ENCODE results near the gene CTIF.

Gene CTIF

GRCh38 chr18:48894799-48895346 is 356.0 kb downstream of the CTIF start:
- DNase-seq, result no peak

GRCh38 chr18:48896326-48896874 is 357.6 kb downstream of the CTIF start:
- DNase-seq, result no peak

DNA sequence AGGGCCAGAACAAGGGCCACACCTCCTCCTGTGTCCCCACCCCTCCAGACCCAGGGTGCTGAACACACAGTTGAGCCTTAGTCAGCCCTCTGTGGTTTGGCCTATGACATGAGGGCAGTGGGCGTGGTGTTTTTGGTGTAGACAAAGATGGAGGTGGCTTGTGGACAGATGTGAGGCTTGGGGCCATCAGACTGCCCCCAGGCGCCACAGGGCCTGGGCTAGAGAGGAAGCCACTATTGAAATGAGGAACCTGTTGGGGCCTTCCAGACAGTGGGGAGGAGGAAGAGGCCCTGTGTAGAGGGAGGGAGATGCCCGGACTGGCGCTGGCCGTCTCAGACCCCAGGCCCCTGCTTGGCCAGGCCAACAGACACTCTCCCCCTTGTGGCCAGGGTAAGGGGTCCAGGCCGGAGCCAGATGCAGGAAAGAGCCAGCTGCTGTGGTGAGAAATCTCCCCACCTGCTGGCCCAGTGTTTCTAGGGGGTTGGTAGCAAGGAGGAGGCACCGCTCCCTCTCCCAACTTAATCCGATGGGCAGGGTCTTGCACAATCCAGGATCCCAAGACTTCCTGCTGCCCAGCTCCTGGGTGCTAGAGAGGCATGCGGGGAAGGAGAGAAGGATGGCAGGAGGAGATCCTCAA is 358.2 kb downstream of the CTIF start:
- no peak for DNase-seq

DNA sequence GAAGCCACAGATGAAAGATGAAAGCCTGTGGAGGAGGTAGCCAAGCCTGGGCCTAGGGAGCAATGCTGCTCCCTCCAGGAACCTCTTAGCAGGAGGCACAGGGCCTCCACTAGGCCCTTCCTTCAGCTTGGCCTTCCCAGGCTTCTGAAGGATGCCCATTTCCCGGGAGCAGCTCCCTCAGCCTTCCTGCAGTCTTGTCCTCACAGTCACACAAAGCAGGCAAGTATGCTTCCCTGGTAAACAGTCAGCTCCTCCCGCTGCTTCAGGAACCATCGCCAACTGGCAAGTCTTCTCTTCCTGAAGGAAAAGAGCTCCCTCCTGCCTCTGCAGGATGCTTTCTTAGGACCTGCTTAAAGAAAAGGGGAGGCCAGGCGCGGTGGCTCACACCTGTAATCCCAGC is 358.7 kb downstream of the CTIF start:
- no peak for DNase-seq

- no peak for DNase-seq
Observed at GRCh38 chr18:48898521-48898920, 359.7 kb downstream of the CTIF start.

GRCh38 chr18:48899558-48900174 is 360.8 kb downstream of the CTIF start:
- DNase-seq, result no peak

GRCh38 chr18:48900469-48900868 is 361.6 kb downstream of the CTIF start:
- DNase-seq, result no peak

DNA sequence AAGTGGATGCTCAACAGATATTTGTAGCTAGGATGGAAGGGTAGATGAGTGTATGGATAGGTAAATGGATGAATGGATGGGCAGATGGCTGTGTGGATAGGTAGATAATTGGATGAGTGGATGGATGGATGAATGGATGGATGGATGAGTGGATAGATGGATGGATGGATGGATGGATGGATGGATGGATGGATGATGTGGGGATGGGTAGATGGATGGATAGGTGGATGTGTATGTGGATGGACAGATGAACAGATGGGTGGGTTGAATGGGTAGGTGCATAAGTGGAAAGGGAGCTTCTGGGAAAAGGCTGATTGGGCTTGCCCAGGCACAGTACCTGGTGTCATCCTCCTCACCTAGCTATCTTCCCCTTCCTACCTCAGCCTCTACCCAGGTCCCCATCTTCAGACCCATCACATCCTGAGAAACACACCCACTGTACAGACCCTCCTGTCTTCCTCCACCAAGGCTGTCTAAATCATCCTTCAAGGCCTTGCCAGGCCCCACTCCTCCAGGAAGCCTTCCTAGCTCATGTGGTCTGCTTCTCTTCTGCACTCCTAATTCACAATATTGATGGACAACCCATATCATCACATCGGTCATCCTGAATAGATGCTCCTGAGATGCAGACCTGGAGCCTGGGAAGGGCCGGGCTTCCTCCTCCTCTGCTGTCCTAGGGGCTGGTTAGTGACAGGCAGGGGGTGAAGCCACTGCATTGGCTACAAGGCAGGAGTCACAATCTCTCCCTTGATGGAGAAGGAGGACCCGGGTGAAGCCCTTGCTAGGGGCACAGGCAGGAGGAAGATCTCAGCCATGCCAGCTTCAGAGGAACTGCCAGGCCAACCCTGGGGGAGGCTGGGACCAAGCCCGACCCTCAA is 362.6 kb downstream of the CTIF start:
- DNase-seq, result no peak

DNA sequence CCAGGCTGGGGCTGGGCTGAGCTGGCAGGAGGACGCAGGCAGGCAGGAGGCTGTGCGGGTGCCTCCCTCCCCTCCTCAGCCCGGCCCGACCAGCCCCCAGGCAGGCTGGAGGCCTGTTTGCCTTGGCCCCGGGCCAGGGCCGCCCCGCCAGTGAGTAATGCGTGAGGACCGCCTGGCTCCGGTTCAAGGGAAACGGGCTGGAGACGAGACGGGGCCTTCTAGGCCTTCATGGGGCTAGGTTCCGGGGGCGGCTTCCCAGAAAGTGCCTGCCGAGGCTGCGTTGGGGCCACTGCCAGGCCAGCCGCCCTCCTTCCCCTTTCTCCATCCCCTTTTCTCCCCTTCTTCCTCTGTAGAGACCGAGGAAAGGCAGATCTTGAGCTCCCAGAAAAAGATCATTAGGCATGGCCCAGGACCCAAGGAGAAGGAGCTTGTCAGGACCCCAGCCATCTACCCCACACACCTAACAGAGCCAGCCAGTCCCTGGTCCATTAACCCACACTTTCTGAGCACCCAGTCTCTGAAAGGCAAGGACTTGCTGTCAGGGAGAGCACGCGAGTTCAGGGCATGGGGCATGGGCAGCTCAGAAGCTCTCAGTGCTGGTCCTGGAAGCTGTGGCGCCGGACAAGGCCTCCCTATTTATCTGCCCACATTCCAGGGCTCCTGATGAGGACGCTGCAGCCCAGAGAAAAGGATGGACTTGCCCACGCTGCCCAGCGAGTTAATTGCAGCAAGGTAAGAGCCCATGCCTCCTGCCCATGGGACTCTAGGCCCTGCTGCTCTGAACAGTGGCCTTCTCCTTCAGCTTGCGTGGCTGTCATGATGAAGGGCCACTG is 363.4 kb downstream of the CTIF start:
- peak; percentile 80 for DNase-seq

- no peak for DNase-seq
Observed at GRCh38 chr18:48902856-48903601, 364.2 kb downstream of the CTIF start.

- DNase-seq, result no peak
Observed at GRCh38 chr18:48904091-48904490, 365.3 kb downstream of the CTIF start.

DNA sequence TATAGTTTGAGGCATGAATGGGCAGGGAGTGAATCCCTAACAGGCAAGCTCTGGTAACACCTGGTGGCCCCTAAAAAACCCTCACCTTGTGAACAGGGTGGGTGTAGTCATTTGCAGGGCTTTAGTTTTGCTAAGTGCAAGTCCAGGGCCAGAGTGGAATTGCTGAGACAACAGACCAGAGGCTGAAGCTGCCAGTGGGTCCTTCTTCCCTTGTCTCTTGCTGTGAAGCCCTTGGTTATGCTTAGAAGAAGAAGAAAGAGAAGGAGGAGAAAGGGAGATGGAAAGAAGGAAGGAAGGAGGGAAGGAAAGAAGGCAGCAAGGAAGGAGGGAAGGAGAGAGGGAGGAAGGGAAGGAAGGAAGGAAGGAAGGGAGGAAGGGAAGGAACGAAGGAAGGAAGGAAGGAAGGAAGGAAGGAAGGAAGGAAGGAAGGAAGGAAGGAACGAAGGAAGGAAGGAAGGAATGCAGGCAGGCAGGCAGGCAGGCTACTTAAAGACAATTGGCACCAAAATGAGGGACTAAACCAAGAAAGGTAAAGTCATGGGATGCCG is 366.1 kb downstream of the CTIF start:
- no peak for DNase-seq

GRCh38 chr18:48905513-48905912 is 366.7 kb downstream of the CTIF start:
- no peak for DNase-seq

- DNase-seq, result no peak
Observed at GRCh38 chr18:48908916-48909315, 370.1 kb downstream of the CTIF start.

GRCh38 chr18:48909721-48910120 is 370.9 kb downstream of the CTIF start:
- no peak for DNase-seq

- no peak for DNase-seq
Observed at GRCh38 chr18:48910972-48911545, 372.2 kb downstream of the CTIF start.
